K562 (cell line): ENCODE measurements around the gene IL13RA1. TPM values are rescaled to one million over a fixed set of nuclear protein-coding genes. Genes with fewer than 3 reads are reported as not detected.

Experiments
- ARID4B ChIP-seq: sonication (generic); formaldehyde crosslinking; IDR thresholded peaks from 2 replicates; pipeline ENCODE4 v1.8.0; 2022; ENCODE audit warnings: mild to moderate bottlenecking, missing genetic modification reagents
- CBFA2T2 ChIP-seq: fragments of 450-650 bp; conservative IDR thresholded peaks from 2 replicates; pipeline ENCODE4 v1.6.1; 2017; ENCODE audit warnings: mild to moderate bottlenecking
- EZH2 ChIP-seq: IDR thresholded peaks from 2 replicates; pipeline ENCODE4 v1.6.1; 2012; ENCODE audit warnings: low read depth, mild to moderate bottlenecking, inconsistent platforms, low read length, borderline replicate concordance
- GATAD2A ChIP-seq: fragments of 450-650 bp; IDR thresholded peaks from 2 replicates; pipeline ENCODE4 v1.6.1; 2017
- MGA ChIP-seq: fragments of 450-650 bp; IDR thresholded peaks from 2 replicates; pipeline ENCODE4 v1.6.1; 2016; ENCODE audit warnings: mild to moderate bottlenecking, moderate library complexity
- NFE2 ChIP-seq: IDR thresholded peaks from 2 replicates; pipeline ENCODE4 v1.6.1; 2014; ENCODE audit warnings: antibody characterized with exemption, low read depth
- PHF21A ChIP-seq: fragments of 450-650 bp; IDR thresholded peaks from 2 replicates; pipeline ENCODE4 v1.6.1; 2017; ENCODE audit warnings: low read depth, borderline replicate concordance
- PHTF2 ChIP-seq: fragments of 250-450 bp; sonication (Bioruptor Pico); IDR thresholded peaks from 2 replicates; pipeline ENCODE4 v1.5.0; 2021; ENCODE audit warnings: mild to moderate bottlenecking
- STAT5B ChIP-seq: fragments of 250-450 bp; sonication (Bioruptor Pico); IDR thresholded peaks from 2 replicates; pipeline ENCODE4 v1.8.0; 2021; ENCODE audit warnings: mild to moderate bottlenecking, inconsistent platforms
- VEZF1 ChIP-seq: fragments of 200-800 bp; sonication (Bioruptor generic); IDR thresholded peaks from 2 replicates; pipeline ENCODE4 v1.6.1; 2017; ENCODE audit warnings: missing genetic modification characterization, missing compliant biosample characterization
- polyA plus RNA-seq, 8 experiments: library from polyadenylated mRNA; depleted of rRNA in 4 of 8; stranded (reverse) in 5 of 8; unstranded in 3 of 8; fragments of >200 nt; fragmentation: Nextera tagmentation in 2 of 8; fragmentation: Illumina TruSeq in 1 of 8; extraction: Ambion mirVana in 2 of 8; extraction: Trizol in 1 of 8; gene quantifications; 2 replicates each; pipeline versions ENCODE4 v1.2.1 to v1.2.3, GENCODE V29; 2011 to 2014; ENCODE audit warnings: inconsistent platforms in 1 of 8, missing spikeins in 1 of 8
- total RNA-seq, 7 experiments: library from RNA; depleted of rRNA in 6 of 7; stranded (reverse); fragments of >200 nt in 6 of 7; fragmentation: Illumina TruSeq in 2 of 7; extraction: Trizol in 2 of 7; gene quantifications; 2 replicates each; pipeline versions ENCODE4 v1.2.1 to v1.2.3, GENCODE V29; 2011 to 2021; ENCODE audit warnings: low replicate concordance in 1 of 7

Gene IL13RA1
- total and polyA plus RNA-seq, 9 of the 15 experiments (the other 6 are each of a cell fraction or from before 2014, with no cell fraction given) = 2.9 to 22.9 (median 12.2) TPM

GRCh38 chrX:118727686-118728339, 407 bp downstream of the IL13RA1 start (continued):
- TF ChIP-seq EZH2 (no peak), MGA (peak; percentile 14; the same call in 1 of the 2 replicates), PHTF2 (no peak), STAT5B (CRISPR knock-in tag) (no peak), CBFA2T2 (no peak), GATAD2A (no peak), NFE2 (no peak), ARID4B (CRISPR knock-in tag) (no peak), PHF21A (no peak), VEZF1 (0 out of 2 replicates have a peak, but pooled peaks have one; percentile 45)
